GM21381 (cell line): ENCODE results near the gene DOK6.

Experiments used
- ATAC-seq: cut with Tn5 transposase; IDR thresholded peaks from one replicate; pipeline ENCODE4 v1.9.1; 2021; ENCODE audit warnings: mild to moderate bottlenecking, moderate library complexity; ENCODE audit not compliant: unreplicated experiment

Gene DOK6

DNA sequence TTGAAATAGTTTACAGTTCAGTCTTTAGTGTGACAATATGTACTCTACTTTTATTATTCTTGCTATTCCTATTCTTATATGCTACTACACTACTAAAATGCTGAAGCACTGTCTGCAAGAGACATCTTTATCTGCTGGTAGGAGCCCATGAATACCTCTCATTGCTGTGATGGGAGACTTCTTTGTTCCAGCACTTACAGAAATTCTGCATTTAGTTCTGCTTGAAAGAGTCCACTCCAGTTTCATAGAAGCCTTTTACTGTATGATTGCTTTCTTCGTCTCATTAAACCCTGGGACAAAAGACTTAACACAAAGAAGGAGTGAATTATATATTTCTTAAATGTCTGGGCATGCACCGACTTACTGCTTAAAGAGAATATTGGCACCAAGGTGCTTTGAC, 274.3 kb downstream of the DOK6 start:
- no peak for ATAC-seq

GRCh38 chr18:69677595-69677994, 276.9 kb downstream of the DOK6 start:
- ATAC-seq: no peak

GRCh38 chr18:69680123-69680522, 279.4 kb downstream of the DOK6 start:
- no peak for ATAC-seq

- ATAC-seq: no peak
These were observed 282.5 kb downstream of the DOK6 start for GRCh38 chr18:69683176-69683575.

DNA sequence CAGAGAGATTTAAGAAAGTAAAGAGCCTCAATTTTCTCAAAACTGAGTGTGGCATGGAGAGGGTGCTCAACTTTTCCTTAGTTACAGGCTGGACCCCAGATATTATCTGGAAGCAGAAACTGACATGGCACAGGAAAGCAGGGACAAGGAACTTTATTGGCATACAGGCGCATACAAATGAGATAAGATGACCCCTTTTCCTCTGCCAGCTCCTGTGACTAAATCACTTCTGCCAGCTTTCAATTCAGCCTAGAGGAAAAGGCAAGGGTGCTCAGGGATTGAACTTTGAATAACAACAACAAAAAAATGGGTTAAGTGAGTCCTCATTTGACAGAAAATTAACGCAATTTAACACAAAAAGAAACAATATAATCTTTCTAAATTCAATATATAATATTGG, 284.1 kb downstream of the DOK6 start:
- ATAC-seq: no peak

- no peak for ATAC-seq
These were observed 286.2 kb downstream of the DOK6 start for GRCh38 chr18:69686861-69687260.

DNA sequence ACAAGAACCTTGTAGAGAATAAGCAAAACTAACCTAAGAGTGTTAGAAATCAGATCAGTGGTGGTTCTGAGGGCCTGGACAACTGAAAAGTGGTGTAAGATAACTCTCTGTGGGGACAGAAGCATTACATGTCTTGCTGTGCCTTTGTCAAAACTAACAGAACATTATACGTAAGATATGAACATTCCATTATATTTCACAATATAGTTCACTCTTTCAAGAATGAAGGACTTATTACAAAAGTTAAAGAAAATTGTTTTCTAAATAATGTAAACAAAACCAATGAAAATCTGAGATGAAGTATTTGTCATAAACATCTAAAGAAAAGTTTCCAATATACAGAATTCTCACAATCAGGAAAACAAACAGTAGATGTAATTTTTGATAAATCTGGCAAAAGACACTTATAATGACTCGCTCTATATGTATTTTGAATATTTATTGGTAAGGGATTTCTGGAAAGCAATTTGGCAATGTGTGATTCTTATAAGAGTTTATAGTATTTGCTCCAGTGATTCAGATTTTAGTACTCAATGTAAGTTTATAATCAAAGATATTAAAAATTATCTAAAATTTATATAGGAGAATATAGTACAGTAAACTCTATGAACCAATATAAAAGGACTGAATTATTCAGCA, 288.6 kb downstream of the DOK6 start:
- no peak for ATAC-seq

DNA sequence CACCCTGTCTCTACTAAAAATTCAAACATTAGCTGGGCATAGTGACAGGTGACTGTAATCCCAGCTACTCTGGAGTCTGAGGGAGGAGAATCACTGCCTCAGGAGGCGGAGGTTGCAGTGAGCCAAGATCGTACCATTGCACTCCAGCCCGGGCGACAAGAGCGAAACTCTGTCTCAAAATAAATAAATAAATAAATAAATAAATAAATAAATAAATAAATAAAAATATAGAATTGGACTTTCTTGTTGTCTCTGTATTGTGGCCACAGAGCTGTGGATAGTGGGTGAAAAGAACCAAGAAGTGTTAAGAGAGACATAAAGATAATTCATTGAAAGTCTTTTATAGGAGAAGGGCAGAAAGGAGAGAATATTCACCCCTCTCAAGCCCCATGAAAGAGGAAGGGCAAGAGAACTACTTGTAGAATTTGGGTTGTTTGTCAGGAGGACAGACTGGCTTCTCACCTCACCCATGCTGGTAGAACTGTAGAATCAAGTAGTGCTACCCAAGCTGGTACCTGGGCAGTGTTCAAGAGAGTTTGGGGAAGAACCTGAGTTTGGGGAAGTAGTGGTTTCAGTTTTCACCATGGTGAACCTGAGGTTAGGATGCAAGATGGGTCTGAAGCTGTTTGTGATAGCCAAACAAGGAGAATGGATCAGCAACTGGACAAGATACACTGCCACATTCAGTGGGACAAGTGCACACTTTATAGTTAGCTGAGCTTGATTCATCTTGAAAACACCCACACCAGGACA, 290.5 kb downstream of the DOK6 start:
- ATAC-seq: no peak

- no peak for ATAC-seq
These were observed 296.4 kb downstream of the DOK6 start for GRCh38 chr18:69697069-69697468.

GRCh38 chr18:69697689-69698088, 297.0 kb downstream of the DOK6 start:
- ATAC-seq: no peak

DNA sequence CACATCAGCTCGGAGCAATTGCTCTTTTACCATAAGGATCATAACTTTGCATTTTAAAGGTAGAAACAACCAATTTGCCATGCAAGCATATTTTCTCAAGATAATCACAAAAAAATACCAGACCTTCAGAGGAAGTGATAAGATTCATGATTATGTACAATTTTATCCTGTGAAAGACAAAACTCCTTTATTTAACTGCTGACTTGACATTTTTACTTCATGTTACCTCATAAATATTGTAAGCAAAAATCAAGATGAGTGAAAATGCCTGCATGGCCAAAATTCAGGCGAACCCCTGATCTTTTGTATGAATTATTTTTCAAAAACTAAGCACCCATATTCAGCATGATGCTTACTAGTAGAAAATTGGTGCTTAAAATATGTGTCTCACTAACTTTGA, 300.6 kb downstream of the DOK6 start:
- ATAC-seq: no peak

DNA sequence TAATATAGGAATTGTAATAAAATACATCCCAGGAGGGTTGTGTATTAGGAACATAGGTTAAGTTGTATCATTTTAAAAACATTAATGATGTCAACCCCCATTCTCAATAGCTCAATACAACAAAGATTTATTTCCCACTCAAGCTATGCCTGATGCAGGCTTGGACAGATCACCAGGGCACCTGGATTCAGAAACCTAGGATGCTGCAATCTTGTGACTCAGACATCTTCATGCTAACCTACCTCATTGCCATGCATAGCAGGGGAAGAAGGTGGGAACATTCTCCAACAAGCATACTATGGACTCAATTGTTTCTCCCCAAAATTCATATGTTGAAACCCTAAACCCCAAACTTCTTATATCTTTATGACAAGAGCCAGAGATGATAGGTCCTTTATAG, 302.8 kb downstream of the DOK6 start:
- no peak for ATAC-seq

GRCh38 chr18:69705987-69706386, 305.3 kb downstream of the DOK6 start:
- ATAC-seq: no peak

- no peak for ATAC-seq
These were observed 308.2 kb downstream of the DOK6 start for GRCh38 chr18:69708844-69709243.

DNA sequence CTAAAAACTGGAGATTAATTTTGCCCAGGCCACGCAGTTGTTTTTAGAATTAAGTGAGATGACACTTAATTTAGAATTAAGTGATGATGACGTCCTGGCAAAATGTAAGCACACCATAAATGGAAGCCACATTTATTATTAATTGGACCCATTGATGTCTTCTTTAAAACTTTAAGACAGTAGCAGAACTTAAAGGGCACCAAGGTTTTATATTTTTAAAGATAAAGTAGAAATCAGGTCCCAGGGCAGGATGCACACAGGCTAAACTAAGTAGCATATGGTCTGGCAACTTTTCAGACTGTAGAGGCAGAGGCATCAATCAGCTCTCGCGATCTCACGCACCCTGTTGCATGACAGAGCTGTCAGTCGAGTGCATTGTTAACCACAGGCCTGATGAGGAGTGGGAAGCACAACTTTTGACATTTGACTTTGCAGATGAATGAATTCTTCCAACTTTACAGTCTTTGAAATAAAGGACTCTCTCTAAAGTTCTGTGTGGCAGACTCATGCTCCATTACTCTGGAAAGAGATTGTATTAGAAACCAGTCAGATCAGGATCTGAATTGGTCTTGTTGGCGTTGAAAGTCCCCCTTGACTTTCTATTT, 314.6 kb downstream of the DOK6 start:
- no peak for ATAC-seq

DNA sequence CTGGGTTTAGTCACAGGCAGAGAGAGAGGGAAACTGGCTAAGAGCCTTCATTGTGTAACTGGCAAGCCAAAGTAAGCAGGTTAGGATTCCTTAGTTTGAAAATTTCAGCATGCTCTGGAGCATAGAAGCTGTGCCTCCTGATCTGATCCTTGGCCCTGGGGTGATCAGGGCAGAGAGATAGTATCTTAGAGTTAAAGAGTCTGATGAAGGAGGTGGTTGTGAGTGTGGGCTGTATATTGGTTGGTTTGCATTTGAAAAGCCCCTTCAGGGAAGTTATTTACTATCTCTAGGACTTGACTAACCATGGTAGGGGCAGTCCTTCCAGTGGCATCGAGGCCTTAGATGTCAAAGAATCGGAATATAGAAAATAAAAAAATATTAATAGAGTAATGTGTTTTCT, 316.9 kb downstream of the DOK6 start:
- ATAC-seq: no peak

DNA sequence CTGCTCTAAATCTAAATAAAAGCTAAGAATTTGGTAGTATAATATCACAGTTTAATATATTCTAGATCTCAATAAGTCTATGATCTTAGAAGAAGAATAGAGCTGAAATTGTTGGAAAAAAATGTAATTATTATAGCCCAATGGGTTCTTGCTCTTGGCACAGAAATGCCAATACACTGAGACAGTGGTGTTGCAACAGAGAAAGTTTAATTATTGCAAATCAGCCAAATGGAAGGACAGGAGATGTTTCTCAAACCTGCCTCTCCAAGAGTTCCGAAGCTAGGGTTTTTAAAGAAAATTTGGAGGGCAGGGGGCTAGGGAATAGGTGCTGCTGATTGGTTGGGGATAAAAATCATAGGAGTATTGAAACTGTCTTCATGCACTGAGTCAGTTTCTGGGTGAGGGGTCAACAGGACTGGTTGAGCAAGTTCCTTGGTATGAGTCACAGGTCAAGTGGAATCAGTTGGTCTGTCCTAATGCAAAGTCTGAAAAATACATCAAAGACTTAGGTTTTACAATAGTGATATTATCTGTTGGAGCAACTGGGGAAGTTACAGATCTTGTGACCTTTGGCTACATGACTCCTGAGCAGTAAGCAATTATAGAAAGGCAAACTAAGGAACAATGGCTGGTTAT, 318.3 kb downstream of the DOK6 start:
- no peak for ATAC-seq

DNA sequence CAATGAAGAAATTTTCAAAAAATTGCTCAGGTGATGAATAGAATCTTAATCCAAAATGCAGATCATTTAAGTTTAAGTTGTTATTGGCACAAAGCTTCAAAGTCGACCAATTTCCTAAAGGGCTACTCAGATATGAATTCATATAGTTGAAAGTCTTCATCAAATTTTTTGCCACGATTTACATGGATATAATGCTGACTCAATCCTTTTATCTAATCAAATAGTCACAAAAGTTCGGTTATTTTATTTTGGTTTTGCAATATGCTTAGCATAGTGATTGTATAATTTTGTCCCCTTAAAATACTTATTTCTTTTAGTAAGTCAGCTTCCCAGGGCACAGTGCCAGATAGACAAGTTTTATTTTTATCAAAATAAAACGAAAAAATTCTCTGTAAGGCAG, 319.7 kb downstream of the DOK6 start:
- ATAC-seq: no peak

- no peak for ATAC-seq
These were observed 322.7 kb downstream of the DOK6 start for GRCh38 chr18:69723434-69723833.

GRCh38 chr18:69725009-69725408, 324.3 kb downstream of the DOK6 start:
- ATAC-seq: no peak

- ATAC-seq: no peak
These were observed 325.3 kb downstream of the DOK6 start for GRCh38 chr18:69725855-69726508.
